ENCODE data around the gene UBE2K.
"Not testable (repeated sequence)": the region's sequence is repeated elsewhere in the genome, so short reads cannot be mapped to it uniquely, and the experiment has no call there.

The UBE2K gene

DNA sequence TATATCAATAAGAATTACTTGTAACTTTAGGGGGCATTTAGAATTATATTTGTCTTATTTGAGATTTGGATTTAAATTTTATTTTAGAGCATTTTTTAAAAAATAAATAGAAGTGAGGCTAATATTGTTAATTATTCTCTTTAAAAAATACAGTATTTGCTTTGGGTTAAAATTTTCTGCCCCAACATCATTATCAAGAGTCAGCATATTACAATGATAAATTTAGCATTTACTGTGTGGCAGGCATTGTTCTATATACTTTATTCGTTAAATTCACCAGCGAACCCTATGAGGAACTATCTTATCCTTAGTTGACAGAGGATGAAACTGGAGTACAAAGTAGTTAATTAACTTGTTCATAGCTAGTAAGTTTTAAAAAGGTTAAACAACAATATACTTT, 34.0 kb downstream of the UBE2K start:
- DNase-seq = no peak

DNA sequence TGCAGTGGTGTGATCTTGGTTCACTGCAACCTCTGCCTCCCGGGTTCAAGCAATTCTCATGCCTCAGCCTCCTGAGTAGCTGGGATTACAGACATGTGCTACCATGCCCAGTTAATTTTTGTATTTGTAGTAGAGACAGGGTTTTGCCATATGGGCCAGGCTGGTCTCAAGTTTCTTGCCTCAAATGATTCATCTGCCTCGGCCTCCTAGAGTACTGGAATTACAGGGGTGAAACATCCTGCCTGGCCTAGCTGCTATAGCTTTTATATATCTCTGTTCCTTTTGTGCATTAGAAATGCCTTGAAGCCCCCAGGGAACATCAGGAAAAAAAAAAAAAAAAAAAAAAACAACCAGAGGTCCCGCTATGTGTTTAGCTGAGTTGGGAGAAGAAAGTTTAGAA, 34.8 kb downstream of the UBE2K start:
- no peak for DNase-seq

DNA sequence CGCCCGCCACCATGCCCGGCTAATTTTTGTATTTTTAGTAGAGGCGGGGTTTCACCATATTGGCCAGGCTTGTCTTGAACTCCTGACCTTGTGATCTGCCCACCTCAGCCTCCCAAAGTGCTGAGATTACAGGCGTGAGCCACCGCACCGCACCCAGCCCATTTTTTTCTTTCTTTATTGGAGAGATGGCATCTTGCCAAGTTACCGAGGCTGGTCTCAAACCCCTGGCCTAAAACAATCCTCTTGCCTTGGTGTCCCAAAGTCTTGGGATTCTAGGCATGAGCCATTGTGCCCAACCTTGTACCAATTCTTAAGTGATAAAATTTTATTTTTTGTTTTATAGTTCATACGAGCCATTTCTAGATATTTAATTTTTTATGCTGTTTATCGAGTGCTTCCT, 41.7 kb downstream of the UBE2K start:
- not testable (repeated sequence) for DNase-seq

DNA sequence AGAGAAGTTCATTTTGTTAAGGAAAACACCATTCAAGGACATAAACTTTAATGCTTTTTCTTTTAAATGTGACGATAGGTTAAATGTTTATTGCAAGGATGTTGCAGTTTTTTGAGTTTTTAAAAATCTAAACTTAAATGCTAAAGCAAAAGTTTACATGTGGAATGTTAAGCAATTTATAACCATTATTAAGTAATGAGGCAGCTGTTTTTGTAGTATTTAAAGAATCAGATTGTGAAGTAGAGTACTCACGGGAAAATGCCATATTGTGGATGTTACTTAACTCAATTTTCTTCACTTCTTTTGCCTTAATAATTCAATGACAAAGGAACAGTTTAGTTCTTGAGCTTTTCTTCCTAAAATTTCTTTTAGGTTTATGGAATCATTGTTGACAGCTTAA, 43.5 kb downstream of the UBE2K start:
- DNase-seq = no peak

DNA sequence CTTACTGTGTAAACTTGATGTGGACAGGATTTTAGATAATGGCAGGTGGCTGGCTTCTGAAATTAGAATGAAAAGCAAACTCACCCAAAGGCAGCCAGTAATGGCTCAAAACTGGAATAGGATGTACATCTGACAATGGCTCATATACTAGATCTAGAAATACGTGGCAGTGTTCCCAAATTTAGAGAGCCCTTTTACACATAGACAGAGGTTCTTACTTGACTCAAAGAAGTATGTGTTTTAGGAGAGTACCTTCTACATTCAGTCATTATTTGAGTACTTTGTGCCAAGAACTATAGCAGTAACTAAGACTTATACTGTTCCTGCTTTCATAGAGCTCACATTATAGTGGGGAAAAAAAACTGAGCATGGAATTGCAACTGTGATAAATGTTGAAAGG, 48.0 kb downstream of the UBE2K start:
- DNase-seq = no peak

DNA sequence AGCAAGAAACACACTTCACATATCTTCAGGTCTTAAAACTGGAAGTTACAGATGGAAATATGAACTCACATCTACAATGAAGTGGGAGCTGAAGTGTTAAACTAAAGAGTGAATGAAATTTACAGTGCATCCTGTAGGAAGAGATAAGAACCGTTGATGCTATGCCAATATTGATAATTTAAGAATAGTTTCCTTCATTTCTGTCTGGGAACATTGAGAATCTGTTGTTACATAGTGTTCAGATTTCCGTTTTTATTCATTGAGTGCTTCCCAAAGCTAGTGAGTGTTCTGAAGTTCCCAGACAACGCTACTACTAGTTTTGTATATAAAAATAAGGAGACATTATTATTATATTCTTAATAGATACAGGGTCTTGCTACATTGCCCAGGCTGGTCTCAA, 52.3 kb downstream of the UBE2K start:
- no peak for DNase-seq

DNA sequence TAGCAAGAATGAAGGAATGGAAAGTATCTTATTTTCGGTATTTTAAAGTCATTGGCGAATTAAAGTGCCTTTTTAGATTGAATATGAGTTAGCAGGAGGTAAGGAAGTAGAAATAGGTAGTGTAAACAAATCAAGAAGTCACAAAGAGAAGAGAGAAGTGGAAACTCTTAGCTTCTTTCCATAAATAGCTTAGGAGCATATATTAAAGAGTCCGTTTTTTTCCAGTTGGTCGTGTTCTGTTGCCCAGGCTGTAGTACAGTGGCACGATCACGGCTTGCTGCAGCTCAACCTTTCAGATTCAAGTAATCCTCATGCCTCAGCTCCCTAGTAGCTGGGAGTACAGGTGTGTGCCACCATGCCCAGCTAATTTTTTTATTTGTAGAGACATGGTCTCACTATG, 56.4 kb downstream of the UBE2K start:
- DNase-seq = no peak

DNA sequence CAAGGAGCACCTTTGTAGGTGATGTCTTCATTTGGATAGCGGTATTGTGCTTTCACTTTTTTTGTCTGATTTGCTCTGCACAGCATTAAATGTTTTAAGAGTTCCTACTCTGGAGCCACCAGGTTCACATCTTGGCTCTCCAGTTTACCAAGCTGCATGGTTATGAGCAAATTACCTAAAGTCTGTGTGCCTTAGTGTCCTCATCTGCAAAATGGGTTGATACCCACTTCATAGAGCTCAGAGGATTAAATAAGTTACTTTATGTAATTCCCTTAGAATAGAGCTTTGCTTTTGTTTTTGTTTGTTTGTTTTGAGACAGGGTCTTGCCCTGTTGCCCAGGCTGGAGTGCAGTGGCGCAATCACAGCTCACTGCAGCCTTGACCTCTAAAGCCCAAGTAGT, 58.2 kb downstream of the UBE2K start:
- DNase-seq = no peak

DNA sequence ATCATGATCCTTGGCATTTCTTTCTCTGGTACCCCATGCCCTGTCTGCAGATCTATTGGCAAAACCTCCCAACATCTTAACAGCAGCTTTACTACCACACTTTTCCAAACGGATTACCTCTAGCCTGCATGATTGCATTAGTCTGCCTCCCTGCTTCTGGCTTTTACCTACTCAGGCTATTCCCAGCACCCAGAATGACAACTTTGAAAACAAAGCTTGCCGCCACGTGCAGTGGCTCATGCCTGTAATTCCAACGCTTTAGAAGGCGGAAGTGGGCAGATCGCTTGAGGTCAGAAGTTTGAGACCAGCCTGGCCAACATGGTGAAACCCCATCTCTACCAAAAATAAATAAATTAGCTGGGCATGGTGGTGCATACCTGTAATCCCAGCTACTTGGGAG, 60.2 kb downstream of the UBE2K start:
- no peak for DNase-seq

DNA sequence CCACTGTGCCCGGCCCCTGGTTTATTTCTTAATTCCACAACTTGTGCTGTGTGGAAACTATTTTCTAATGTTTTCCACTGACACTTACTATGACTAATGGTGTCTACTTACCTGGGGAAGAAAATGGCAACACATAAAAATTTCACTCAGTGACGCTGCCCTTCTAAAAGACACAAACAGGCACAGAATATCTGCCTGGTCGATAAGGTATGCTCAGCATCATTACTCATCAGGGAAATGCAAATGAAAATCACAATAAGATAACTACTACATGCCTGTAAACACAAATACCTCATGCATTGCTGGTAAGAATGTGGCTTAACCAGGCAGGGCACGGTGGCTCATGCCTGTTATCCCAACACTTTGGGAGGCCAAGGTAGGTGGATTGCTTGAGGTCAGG, 61.6 kb downstream of the UBE2K start:
- DNase-seq = no peak

DNA sequence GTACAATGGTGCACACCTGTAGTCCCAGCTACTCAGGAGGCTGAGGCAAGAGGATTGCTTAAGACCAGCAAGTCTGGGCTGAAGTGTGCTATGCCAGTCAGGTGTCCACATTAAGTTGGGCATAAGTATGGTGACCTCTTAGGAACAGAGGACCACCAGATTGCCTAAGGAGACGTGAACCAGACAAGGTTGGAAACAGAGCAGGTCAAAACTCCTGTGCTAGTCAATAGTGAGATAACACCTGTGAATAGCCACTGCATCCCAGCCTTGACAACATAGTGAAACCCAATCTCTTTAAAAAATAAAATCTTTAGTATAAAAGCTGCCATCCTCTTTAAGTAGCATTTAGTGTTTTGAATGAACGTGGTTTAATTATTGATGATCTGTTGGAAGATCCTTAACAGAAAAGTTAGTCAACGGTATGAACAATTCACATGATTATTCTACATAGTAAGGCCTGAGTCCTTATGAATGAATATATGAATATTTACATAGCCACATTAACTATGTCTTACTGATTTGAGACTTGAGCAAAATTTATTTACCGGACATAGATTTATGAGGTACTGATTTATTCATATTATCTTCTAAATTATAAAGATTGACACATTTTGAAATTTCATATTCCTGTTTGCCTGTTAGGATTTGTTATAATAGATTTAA, 63.2 kb downstream of the UBE2K start:
- DNase-seq = no peak

DNA sequence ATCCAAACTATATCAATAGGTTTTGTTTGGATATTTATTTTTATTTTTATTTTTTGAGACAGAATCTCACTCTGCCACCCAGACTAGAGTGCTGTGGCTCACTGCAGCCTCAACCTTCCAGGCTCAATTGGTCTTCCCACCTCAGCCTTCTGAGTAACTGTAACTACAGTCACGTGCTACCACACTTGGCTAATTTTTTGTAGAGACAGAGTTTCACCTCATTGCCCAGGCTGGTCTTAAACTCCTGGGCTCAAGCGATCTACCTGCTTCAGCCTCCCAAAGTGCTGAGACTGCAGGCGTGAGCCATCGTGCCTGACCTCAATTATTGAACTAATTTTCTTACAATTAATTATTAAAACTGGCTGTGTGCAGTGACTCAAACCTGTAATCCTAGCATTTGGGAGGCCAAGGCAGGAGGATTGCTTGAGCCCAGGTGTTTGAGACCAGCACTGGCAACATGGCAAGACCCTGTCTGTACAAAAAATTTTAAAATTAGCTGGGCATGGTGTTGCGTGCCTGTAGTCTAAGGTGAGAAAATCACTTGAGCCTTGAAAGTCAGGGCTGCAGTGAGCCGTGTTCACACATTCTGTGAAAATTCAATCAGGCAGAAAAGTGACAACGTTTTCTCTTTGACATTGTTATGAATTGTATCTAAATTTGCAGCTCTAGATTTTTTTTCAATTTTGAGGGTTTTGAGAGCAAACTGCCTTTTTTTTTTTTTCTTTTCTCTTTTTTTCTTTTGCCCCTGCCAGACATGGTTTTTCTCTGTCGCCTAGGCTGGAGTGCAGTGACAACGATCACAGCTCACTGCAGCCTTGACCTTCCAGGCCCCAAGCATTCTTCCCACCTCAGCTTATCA, 66.0 kb downstream of the UBE2K start:
- no peak for DNase-seq

DNA sequence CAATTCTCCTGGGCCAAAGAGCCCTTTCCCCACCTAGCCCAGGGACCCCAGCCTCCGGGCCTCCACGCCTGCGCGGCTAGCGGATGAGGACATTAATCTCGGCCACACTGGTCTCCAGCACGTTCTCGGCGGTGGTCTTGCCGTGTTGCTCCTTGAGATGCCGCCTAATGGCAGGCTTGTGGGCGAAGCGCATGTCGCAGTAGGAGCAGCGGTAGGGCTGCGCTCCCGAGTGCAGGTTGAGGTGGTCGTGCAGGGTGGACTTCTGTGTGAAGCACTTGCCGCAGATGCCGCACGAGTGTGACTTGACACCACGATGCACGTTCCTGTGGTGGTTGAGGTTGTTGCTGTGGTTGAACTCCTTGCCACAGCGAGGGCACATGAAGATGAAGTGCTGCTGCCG, 72.1 kb downstream of the UBE2K start:
- no peak for DNase-seq

DNA sequence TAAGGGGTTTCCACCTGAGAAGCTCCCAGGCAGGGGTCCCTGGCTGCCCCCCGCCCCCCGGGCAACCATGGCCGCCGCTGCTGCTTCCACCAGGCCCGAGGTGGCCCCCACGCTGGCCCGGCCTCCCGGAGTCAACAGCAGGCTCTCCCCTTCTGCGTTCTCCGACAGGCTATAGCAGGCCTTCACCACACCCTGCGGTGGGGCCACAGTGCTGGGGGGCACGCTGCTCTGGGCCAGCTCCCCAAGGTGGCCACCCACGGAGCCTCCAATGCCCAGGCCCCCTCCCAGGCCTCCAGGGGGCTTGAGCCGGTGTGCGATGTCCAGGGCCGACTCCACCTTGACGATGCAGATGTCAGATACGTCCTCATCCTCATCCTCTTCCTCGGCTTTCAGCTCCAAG, 72.5 kb downstream of the UBE2K start:
- no peak for DNase-seq

DNA sequence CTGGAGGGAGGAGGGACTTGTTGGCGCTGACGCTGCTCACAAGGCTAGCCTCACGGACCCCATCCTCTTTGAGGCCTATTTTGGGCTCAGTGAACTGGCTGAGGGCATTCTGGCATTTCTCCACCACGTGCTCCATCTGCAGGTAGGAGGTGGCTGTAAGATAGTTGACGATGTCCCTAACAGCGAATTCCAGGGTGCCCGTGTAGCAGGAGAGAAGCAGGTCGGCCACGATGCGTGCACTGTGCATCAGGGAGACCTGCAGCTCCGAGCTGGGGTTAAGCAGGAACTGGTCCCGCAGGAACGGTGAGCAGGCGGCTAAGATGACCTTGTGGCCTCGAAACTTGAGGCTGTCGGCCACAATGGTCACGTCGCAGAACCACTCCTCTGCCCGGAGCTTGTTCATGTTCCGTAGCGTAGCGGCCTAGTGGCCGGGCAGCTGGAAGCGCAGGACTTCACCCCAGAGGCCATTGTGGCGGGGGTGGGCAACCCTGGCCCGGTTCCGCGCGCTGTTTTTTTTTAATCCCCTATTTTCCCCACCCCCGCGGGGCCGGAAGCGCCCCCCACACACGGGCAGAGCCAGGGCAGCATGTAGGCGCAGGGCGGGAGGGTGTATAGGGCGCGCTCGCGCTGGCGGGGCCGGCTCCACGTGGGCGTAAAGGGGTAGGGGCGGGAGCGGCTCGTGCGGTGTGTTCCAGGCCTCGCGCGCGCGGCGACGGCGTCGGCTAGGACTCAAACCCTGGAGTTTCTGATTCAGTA, 73.2 kb downstream of the UBE2K start:
- DNase-seq = no peak

DNA sequence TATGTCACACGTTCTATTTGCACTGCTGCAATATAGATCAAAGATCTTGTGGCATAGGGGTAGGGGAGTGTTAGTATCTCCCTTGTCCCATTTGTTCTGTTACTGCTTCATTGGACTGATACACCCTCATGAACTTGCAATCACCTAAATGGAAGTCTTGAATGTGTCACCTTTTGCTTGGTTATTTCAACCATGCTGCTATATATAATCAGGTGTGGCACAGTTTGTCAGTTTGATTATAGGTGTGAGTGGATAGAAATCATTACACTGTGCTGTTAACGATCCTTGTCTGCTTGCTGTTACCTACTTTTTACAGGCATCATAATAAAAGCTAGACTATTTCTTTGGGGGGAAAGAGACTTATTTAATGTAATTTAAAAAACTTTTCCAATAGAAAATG, 84.1 kb downstream of the UBE2K start:
- DNase-seq = not testable (repeated sequence)

DNA sequence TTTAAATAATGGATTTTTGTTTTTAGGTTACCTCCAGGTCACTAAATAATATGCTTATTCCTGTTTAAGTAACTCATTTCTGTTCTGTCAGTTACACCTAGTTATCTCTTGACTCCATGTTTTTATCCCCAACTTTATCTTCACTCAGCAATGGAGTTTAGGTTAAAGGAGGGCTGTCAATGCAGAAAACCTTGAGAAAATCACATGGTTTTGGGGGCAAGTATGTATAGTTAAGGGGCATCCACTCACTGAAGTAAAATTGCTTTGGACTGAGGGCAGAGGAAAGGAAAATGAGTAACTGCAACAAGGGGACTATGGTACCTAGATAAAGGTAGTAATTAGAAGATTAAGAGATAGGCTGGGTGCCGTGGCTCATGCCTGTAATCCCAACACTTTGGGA, 87.1 kb downstream of the UBE2K start:
- no peak for DNase-seq

DNA sequence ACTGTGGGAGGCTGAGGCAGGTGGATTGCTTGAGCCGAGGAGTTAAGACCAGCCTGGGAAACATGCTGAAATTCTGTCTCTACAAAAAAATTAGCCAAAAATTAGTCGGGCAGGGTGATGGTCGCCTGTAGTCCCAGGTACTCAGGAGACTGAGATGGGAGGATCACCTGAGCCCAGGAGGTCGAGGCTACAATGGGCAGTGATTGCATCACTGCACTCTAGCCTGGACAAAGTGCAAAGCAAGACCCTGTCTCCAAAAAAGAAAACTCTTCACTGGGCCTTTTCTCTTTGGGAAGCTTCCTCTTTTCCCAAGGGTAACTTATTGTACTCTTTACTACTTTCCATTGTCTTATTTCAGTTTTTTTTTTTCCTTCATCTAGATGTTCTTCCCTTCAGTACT, 88.9 kb downstream of the UBE2K start:
- DNase-seq = no peak

DNA sequence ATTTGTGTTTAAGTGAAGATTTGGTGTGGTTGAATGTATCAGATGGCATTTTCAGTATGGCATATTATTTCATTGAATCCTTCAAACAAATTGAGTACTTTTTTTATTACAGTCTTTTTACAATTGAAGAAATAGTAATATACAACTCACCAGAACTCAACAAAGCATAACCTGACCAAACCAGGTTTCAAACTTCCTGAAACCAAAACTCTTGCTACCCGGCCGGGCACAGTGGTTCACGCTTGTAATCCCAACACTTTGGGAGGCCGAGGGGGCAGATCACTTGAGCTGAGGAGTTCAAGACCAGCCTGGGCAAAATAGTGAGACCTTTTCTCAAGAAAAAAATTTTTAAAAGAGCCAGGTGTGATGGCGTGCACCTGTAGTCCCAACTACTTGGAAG, 94.2 kb downstream of the UBE2K start:
- no peak for DNase-seq

DNA sequence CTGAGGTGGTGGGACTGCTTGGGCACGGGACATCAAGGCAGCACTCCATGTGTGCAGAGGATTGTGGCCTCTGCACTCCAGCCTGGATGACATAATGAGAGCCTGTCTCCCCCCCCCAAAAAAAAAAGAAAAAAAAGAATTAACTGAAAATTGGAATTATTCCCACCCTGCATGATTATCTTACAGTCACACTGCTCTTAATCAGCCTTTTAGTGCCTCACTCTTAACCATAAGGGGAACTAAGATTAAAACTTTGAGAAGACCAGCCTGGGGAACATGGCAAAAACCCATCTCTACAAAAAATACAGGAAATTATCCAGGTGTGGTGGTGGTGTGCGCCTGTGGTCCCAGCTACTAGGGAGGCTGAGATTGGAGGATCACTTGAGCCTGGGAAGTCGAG, 94.6 kb downstream of the UBE2K start:
- no peak for DNase-seq

DNA sequence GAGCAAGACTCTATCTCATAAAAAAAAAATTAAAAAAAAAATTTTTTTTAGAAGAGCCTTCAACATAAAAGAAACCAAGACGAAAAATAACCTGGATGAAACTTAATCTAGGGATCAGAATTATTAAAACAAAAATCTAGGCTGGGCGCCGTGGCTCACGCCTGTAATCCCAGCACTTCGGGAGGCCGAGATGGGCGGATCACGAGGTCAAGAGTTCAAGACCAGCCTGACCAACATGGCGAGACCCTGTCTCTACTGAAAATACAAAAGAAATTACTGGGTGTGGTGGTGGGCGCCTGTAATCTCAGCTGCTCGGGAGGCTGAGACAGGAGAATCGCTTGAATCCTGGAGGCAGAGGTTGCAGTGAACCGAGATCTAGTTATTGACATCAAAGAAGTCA, 95.0 kb downstream of the UBE2K start:
- DNase-seq = not testable (repeated sequence)

DNA sequence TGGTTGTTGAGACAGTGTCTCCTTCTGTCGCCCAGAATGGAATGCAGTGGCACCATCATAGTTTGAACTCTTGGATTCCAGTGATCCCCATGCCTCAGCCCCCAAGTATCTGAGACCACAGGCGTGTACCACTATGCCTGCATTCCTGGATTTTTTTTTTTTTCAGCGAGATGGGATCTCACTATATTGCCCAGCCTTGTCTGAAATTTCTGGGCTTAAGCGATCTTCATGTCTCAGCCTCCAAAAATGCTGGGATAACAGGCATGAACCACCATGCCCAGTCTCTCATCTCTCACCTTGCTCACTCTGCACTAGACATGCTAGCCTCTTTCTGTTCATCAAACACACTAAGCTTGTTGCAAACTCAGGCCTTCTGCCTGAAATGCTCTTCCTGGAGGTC, 104.1 kb downstream of the UBE2K start:
- DNase-seq = no peak

DNA sequence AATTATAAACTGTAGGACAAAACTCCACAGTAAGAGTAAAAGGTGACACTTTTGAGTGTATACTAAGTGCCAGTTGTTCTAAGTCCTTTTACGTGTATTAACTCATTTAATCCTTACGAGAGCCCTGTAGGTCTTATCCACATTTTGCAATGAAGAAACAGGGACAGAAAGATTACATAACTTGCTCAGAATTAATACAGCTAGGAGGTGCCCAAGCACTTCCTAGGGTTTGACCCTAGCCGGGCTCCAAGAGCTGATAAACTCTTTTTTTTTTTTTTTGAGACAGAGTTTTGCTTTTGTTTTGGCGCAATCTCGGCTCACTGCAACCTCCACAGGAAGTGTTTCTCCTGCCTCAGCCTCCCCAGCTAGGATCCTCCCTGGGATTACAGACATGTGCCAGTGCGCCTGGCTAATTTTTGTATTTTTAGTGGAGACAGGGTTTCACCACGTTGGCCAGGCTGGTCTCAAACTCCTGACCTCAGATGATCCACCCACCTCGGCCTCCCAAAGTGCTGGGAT, 110.4 kb downstream of the UBE2K start:
- no peak for DNase-seq

DNA sequence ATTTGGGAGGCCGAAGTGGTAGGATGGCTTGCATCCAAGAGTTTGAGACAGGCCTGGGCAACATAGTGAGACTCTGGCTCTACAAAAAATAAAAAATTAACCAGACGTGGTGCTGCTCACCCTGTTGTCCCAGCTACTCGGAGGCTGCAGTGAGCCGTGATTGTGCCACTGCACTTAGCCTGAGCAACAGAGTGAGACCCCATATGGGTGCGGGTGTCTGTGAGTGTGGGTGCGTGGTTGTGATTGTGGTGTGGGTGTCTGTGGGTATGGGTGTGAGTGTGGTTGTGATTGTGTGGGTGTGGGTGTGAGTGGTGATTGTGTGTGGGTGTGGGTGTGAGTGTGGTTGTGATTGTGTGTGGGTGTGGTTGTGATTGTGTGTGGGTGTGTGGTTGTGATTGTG, 114.6 kb downstream of the UBE2K start:
- DNase-seq = no peak
